HUES48 (cell line): ENCODE measurements around the gene LSAMP.

Experiments used
- H3K27ac ChIP-seq: one replicate; pipeline ENCODE4 v1.7.0; 2013; ENCODE audit warnings: low read depth, low read length, inconsistent platforms
- H3K27me3 ChIP-seq: 2 replicates; pipeline ENCODE4 v1.6.1; 2013; ENCODE audit warnings: mild to moderate bottlenecking, low read length; ENCODE audit not compliant: control insufficient read depth, insufficient read depth
- H3K36me3 ChIP-seq: 2 replicates; pipeline ENCODE4 v1.6.1; 2013; ENCODE audit warnings: low read length; ENCODE audit not compliant: control insufficient read depth, insufficient read depth
- H3K4me1 ChIP-seq: 2 replicates; pipeline ENCODE4 v1.6.1; 2013; ENCODE audit warnings: mild to moderate bottlenecking, low read length; ENCODE audit not compliant: control insufficient read depth, insufficient read depth
- H3K4me3 ChIP-seq: 2 replicates; pipeline ENCODE4 v1.5.1; 2013; ENCODE audit warnings: mild to moderate bottlenecking, low read depth, low read length
- H3K9ac ChIP-seq: 2 replicates; pipeline ENCODE4 v1.6.1; 2013; ENCODE audit warnings: mild to moderate bottlenecking, low read depth, low read length, moderate library complexity
- H3K9me3 ChIP-seq: 2 replicates; pipeline ENCODE4 v1.6.1; 2013; ENCODE audit warnings: low read length; ENCODE audit not compliant: control insufficient read depth, insufficient read depth

LSAMP gene

GRCh38 chr3:116056280-116056679 is 389.0 kb downstream of the LSAMP start:
- Histone ChIP-seq H3K9ac (no peak overlapping the region), H3K4me3 (no peak overlapping the region)

GRCh38 chr3:116053017-116053416 is 392.3 kb downstream of the LSAMP start:
- Histone ChIP-seq H3K36me3 (no peaks in the 10 kb centered on the region), H3K4me1 (peaks cover 6% of the 10 kb centered on the region; the same call in 1 of the 2 replicates), H3K9ac (no peak overlapping the region), H3K27me3 (no peaks in the 10 kb centered on the region), H3K4me3 (no peak overlapping the region), H3K9me3 (no peaks in the 10 kb centered on the region), H3K27ac (no peak overlapping the region)

More at GRCh38 chr3:116056280-116056679, 389.0 kb downstream of the LSAMP start:
- peaks cover 13% of the 10 kb centered on the region for H3K4me1 ChIP-seq
- H3K9me3 ChIP-seq, result no peaks in the 10 kb centered on the region
- H3K36me3 ChIP-seq, result no peaks in the 10 kb centered on the region
- H3K27ac ChIP-seq, result no peak overlapping the region
- H3K27me3 ChIP-seq, result no peaks in the 10 kb centered on the region

GRCh38 chr3:116052602-116053001 is 392.7 kb downstream of the LSAMP start:
- Histone ChIP-seq H3K27ac (no peak overlapping the region), H3K9me3 (no peaks in the 10 kb centered on the region), H3K9ac (no peak overlapping the region), H3K4me1 (peaks cover 6% of the 10 kb centered on the region; the same call in 1 of the 2 replicates), H3K36me3 (no peaks in the 10 kb centered on the region), H3K27me3 (no peaks in the 10 kb centered on the region), H3K4me3 (no peak overlapping the region)

- H3K4me1 ChIP-seq, result peaks cover 6% of the 10 kb centered on the region; the same call in 1 of the 2 replicates
- H3K9ac ChIP-seq, result no peak overlapping the region
- H3K27me3 ChIP-seq, result no peaks in the 10 kb centered on the region
- H3K36me3 ChIP-seq, result no peaks in the 10 kb centered on the region
- H3K9me3 ChIP-seq, result no peaks in the 10 kb centered on the region
- no peak overlapping the region for H3K4me3 ChIP-seq
- H3K27ac ChIP-seq, result peak overlapping the region; percentile 33
Measured at GRCh38 chr3:116051586-116051985, 393.7 kb downstream of the LSAMP start.

- H3K4me3 ChIP-seq, result no peak overlapping the region
- no peaks in the 10 kb centered on the region for H3K9me3 ChIP-seq
- H3K27me3 ChIP-seq, result no peaks in the 10 kb centered on the region
- peaks cover 6% of the 10 kb centered on the region; the same call in 1 of the 2 replicates for H3K4me1 ChIP-seq
- H3K36me3 ChIP-seq, result no peaks in the 10 kb centered on the region
- H3K9ac ChIP-seq, result no peak overlapping the region
- peak overlapping the region; percentile 33 for H3K27ac ChIP-seq
Measured at GRCh38 chr3:116051040-116051439, 394.2 kb downstream of the LSAMP start.

GRCh38 chr3:116050311-116050915 is 394.9 kb downstream of the LSAMP start:
- Histone ChIP-seq H3K27me3 (no peaks in the 10 kb centered on the region), H3K27ac (no peak overlapping the region), H3K36me3 (no peaks in the 10 kb centered on the region), H3K9ac (no peak overlapping the region), H3K4me1 (peaks cover 6% of the 10 kb centered on the region; the same call in 1 of the 2 replicates), H3K4me3 (no peak overlapping the region), H3K9me3 (no peaks in the 10 kb centered on the region)

- no peak overlapping the region for H3K9ac ChIP-seq
- H3K9me3 ChIP-seq, result no peaks in the 10 kb centered on the region
- H3K4me1 ChIP-seq, result peaks cover 6% of the 10 kb centered on the region; the same call in 1 of the 2 replicates
- H3K27me3 ChIP-seq, result no peaks in the 10 kb centered on the region
- no peak overlapping the region for H3K27ac ChIP-seq
- H3K4me3 ChIP-seq, result no peak overlapping the region
- H3K36me3 ChIP-seq, result no peaks in the 10 kb centered on the region
Measured at GRCh38 chr3:116048991-116049390, 396.3 kb downstream of the LSAMP start.

- H3K36me3 ChIP-seq, result no peaks in the 10 kb centered on the region
- H3K4me3 ChIP-seq, result no peak overlapping the region
- no peaks in the 10 kb centered on the region for H3K9me3 ChIP-seq
- H3K27ac ChIP-seq, result no peak overlapping the region
- peaks cover 3% of the 10 kb centered on the region; the same call in 1 of the 2 replicates for H3K4me1 ChIP-seq
- H3K27me3 ChIP-seq, result no peaks in the 10 kb centered on the region
- H3K9ac ChIP-seq, result no peak overlapping the region
Measured at GRCh38 chr3:116046350-116046749, 398.9 kb downstream of the LSAMP start.

- Histone ChIP-seq H3K9me3 (no peaks in the 10 kb centered on the region), H3K27ac (no peak overlapping the region), H3K36me3 (no peaks in the 10 kb centered on the region), H3K9ac (no peak overlapping the region), H3K27me3 (no peaks in the 10 kb centered on the region), H3K4me3 (no peak overlapping the region), H3K4me1 (peaks cover under 1% of the 10 kb centered on the region; the same call in 1 of the 2 replicates)
Measured at GRCh38 chr3:116045314-116045713, 400.0 kb downstream of the LSAMP start.

GRCh38 chr3:116040152-116040551 is 405.1 kb downstream of the LSAMP start:
- Histone ChIP-seq H3K36me3 (no peaks in the 10 kb centered on the region), H3K9ac (no peak overlapping the region), H3K9me3 (no peaks in the 10 kb centered on the region), H3K27ac (no peak overlapping the region), H3K4me1 (peaks cover 13% of the 10 kb centered on the region), H3K4me3 (no peak overlapping the region), H3K27me3 (no peaks in the 10 kb centered on the region)

- Histone ChIP-seq H3K9me3 (no peaks in the 10 kb centered on the region), H3K27me3 (no peaks in the 10 kb centered on the region), H3K27ac (no peak overlapping the region), H3K9ac (no peak overlapping the region), H3K4me3 (no peak overlapping the region), H3K36me3 (no peaks in the 10 kb centered on the region), H3K4me1 (peaks cover 17% of the 10 kb centered on the region)
Measured at GRCh38 chr3:116039651-116039985, 405.7 kb downstream of the LSAMP start.
